ENCODE data around the gene AHNAK2. TPM values are rescaled to one million over a fixed set of nuclear protein-coding genes. Genes with fewer than 3 reads are reported as not detected.

AHNAK2 gene
- total and polyA plus RNA-seq, 2 of the 13 experiments (the other 11 are each of a cell fraction or from before 2014, with no cell fraction given) = 0.11 to 0.18 TPM

DNA sequence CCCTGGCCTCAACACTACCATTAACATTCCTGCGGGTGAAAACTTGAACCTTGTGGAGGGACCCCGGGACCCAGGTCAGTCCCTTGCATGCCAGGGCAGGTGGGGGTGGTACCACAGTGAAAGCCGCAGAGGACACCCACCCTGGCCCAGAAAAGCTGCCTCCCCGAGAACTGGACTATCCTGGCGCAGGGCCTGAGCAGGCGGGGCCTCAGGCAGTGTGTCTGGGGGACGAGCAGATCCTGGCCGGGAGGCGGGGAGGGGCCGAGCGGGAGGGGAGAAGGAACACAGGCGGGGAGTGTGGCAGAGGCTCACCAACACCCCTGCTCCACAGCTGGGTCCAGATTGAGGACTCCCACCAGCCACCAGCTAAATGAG lies 10.0 kb downstream of the AHNAK2 start:
- no peaks in the 10 kb centered on the region for H3K79me2 ChIP-seq (ENCODE audit: insufficient read depth, low read length)
- no peaks in the 10 kb centered on the region for H4K20me1 ChIP-seq (ENCODE audit: insufficient read depth, low read length)
- no peak overlapping the region for H2AFZ ChIP-seq (ENCODE audit: low read length)
- intact Hi-C loops (cut with micrococcal nuclease; ENCODE audit: unreplicated experiment) = no loop called here
- ATAC-seq = peak; percentile 23
- peaks cover 16 to 83% of the 10 kb centered on the region in 2 experiments for H3K27me3 ChIP-seq (ENCODE audit: control insufficient read depth in 1 of 2, insufficient read depth in 2 of 2, low read length in 2 of 2)
- no peak for DNase-seq (ENCODE audit: low spot score)
- WGBS (ENCODE audit: low lambda C conversion rate) = 4% methylated on average over 8 of the region's 12 CpGs
- no TSS peak for BruUV-seq (replicated peaks)
- H3K27ac ChIP-seq (ENCODE audit: extremely low read length, insufficient read depth, low read length) = no peak overlapping the region
- H3K9ac ChIP-seq (ENCODE audit: insufficient read depth, low read depth, low read length) = no peak overlapping the region
- FAIRE-seq = no peak
- peak overlapping the region; percentile 56 for H3K4me2 ChIP-seq (ENCODE audit: low read depth, low read length)
- no peaks in the 10 kb centered on the region for H3K9me3 ChIP-seq (ENCODE audit: low read length)
- in situ Hi-C loops (cut with HindIII; ENCODE audit: extremely low pct_ligation_motif_present, low pct_unique_long_range_greater_than_20kb) = no loop called here
- H3K36me3 ChIP-seq (replicated peaks in 1 of 2; ENCODE audit: control insufficient read depth in 1 of 2, insufficient read depth in 2 of 2, low read length in 2 of 2) = no peaks in the 10 kb centered on the region
- POLR2A ChIA-PET = no interaction called here
- TF ChIP-seq, protein P1, sequence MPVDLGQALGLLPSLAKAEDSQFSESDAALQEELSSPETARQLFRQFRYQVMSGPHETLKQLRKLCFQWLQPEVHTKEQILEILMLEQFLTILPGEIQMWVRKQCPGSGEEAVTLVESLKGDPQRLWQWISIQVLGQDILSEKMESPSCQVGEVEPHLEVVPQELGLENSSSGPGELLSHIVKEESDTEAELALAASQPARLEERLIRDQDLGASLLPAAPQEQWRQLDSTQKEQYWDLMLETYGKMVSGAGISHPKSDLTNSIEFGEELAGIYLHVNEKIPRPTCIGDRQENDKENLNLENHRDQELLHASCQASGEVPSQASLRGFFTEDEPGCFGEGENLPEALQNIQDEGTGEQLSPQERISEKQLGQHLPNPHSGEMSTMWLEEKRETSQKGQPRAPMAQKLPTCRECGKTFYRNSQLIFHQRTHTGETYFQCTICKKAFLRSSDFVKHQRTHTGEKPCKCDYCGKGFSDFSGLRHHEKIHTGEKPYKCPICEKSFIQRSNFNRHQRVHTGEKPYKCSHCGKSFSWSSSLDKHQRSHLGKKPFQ (CRISPR knock-in tag; IDR thresholded peaks at IDR 0.05; ENCODE audit: insufficient replicate concordance) = no peak
- TF ChIP-seq CC2D1A (CRISPR knock-in tag; IDR thresholded peaks at IDR 0.05) (no peak), EZH2 (conservative IDR thresholded peaks at IDR 0.05; ENCODE audit: low read depth, low read length) (0 out of 2 replicates have a peak, but pooled peaks have one; percentile 15)
- TF ChIP-seq, protein P2, sequence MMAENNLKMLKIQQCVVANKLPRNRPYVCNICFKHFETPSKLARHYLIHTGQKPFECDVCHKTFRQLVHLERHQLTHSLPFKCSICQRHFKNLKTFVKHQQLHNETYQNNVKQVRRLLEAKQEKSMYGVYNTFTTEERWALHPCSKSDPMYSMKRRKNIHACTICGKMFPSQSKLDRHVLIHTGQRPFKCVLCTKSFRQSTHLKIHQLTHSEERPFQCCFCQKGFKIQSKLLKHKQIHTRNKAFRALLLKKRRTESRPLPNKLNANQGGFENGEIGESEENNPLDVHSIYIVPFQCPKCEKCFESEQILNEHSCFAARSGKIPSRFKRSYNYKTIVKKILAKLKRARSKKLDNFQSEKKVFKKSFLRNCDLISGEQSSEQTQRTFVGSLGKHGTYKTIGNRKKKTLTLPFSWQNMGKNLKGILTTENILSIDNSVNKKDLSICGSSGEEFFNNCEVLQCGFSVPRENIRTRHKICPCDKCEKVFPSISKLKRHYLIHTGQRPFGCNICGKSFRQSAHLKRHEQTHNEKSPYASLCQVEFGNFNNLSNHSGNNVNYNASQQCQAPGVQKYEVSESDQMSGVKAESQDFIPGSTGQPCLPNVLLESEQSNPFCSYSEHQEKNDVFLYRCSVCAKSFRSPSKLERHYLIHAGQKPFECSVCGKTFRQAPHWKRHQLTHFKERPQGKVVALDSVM (CRISPR knock-in tag; IDR thresholded peaks at IDR 0.05) = peak; percentile 8; the same call in 1 of the 2 replicates
- peak overlapping the region; percentile 13 to 63 (median 24); a peak in 4 of 6 replicates for H3K4me3 ChIP-seq (replicated peaks in 1 of 3; ENCODE audit: insufficient read depth in 1 of 3, low read depth in 2 of 3, low read length in 3 of 3)
- H3K4me1 ChIP-seq (ENCODE audit: insufficient read depth, low read length) = peaks cover 24% of the 10 kb centered on the region; the same call in 1 of the 2 replicates
- CTCF ChIA-PET (ENCODE audit: low intra/inter-chr PET ratio, low total read pairs) = interaction anchor here (1.1 kb wide), 1 partner anchor 78 kb away, joined by 4 read pairs; no protein-coding TSS in a partner anchor
